ENCODE measurements around the gene RBAK. TPM values are rescaled to one million over a fixed set of nuclear protein-coding genes. Genes with fewer than 3 reads are reported as not detected.
"Not testable (repeated sequence)": the region's sequence is repeated elsewhere in the genome, so short reads cannot be mapped to it uniquely, and the experiment has no call there.

The RBAK gene
- total RNA-seq, 2 donors from 2014 or later = 8.3 to 15.9 TPM

DNA sequence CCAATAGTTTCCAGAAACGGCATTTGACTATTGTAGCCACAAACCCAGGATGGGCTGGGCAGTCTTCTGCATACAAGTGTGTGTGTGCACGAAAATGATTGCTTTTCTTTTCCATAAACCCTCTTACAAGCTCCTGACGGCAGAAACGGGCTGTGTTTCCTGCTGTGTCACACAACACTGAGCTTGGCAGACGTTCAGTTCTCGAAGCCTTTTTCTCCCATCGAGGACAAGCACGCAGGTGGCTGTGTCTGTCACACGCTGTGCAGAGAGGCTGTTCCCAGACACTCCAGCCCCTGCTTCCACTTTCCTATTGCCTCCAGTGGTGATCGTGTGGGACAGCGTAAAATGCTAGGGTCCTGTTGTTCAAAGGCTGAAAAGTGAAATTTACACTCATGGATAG is 32.1 kb downstream of the RBAK start:
- Histone ChIP-seq H3K36me3 (no peaks in the 10 kb centered on the region), H3K4me1 (ENCODE audit: control insufficient read depth in 1 of 2, low read depth in 2 of 2) (no peaks in the 10 kb centered on the region), H3K27me3 (replicated peaks; ENCODE audit: insufficient read depth) (no peaks in the 10 kb centered on the region), H3K27ac (no peak overlapping the region), H3K4me3 (no peak overlapping the region), H3K9me3 (no peaks in the 10 kb centered on the region)
- no peak for DNase-seq (ENCODE audit: low spot score)
- TF ChIP-seq, protein P1, sequence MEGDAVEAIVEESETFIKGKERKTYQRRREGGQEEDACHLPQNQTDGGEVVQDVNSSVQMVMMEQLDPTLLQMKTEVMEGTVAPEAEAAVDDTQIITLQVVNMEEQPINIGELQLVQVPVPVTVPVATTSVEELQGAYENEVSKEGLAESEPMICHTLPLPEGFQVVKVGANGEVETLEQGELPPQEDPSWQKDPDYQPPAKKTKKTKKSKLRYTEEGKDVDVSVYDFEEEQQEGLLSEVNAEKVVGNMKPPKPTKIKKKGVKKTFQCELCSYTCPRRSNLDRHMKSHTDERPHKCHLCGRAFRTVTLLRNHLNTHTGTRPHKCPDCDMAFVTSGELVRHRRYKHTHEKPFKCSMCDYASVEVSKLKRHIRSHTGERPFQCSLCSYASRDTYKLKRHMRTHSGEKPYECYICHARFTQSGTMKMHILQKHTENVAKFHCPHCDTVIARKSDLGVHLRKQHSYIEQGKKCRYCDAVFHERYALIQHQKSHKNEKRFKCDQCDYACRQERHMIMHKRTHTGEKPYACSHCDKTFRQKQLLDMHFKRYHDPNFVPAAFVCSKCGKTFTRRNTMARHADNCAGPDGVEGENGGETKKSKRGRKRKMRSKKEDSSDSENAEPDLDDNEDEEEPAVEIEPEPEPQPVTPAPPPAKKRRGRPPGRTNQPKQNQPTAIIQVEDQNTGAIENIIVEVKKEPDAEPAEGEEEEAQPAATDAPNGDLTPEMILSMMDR (IDR thresholded peaks at IDR 0.05) = no peak
- no peak for ATAC-seq (ENCODE audit: insufficient number of reproducible peaks, low FRiP score, low read depth)

DNA sequence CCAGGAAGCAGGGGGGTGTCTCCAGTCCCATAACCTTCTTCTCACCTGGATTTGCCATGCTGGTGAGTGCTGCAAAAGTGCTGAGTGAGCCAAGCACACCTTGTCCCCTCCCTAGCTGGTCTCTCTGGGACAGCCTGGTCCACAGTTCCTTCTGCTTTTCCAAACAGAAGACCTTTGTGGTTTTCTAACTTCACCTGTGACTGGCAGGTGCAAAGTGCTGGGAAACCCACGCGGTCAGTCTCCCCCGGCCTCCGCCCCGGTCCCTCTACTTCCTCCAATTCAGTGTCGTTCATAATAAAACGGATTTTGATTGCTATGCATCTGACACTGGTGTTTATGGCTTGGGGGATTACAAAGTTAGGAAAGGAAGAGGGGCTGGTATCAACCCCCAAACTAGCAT is 37.1 kb downstream of the RBAK start:
- H3K27ac ChIP-seq = no peak overlapping the region
- H3K27me3 ChIP-seq (replicated peaks; ENCODE audit: insufficient read depth) = no peaks in the 10 kb centered on the region
- H3K4me1 ChIP-seq (ENCODE audit: control insufficient read depth in 1 of 2, low read depth in 2 of 2) = no peaks in the 10 kb centered on the region
- H3K9me3 ChIP-seq = no peaks in the 10 kb centered on the region
- H3K4me3 ChIP-seq = no peak overlapping the region
- DNase-seq (ENCODE audit: low spot score) (no peak), ATAC-seq (ENCODE audit: insufficient number of reproducible peaks, low FRiP score, low read depth) (no peak)
- H3K36me3 ChIP-seq = no peaks in the 10 kb centered on the region
- TF ChIP-seq, protein P1 (IDR thresholded peaks at IDR 0.05) = no peak

DNA sequence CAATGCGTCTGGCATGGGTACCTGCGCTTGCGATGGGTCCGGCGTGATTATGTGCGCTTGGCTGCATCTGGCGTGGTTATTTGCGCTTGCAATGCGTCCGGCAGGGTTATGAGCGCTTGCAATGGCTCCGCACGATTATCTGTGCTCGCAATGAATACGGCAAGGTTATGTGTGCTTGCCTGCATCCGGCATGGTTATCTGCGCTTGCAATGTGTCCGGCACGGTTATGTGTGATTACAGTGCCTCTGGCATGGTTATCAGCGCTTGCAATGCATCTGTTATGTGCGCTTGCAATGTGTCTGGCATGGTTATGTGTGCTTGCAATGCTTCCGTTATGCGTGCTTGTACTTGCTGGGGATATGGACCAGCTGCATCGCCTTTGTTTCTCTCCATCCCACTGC is 37.7 kb downstream of the RBAK start:
- H3K4me3 ChIP-seq = no peak overlapping the region
- TF ChIP-seq, protein P1 (IDR thresholded peaks at IDR 0.05) = no peak
- no peak overlapping the region for H3K27ac ChIP-seq
- DNase-seq (ENCODE audit: low spot score) = no peak
- H3K9me3 ChIP-seq = no peaks in the 10 kb centered on the region
- ATAC-seq (ENCODE audit: insufficient number of reproducible peaks, low FRiP score, low read depth) = no peak
- no peaks in the 10 kb centered on the region for H3K4me1 ChIP-seq (ENCODE audit: control insufficient read depth in 1 of 2, low read depth in 2 of 2)
- H3K36me3 ChIP-seq = no peaks in the 10 kb centered on the region
- H3K27me3 ChIP-seq (replicated peaks; ENCODE audit: insufficient read depth) = no peaks in the 10 kb centered on the region

DNA sequence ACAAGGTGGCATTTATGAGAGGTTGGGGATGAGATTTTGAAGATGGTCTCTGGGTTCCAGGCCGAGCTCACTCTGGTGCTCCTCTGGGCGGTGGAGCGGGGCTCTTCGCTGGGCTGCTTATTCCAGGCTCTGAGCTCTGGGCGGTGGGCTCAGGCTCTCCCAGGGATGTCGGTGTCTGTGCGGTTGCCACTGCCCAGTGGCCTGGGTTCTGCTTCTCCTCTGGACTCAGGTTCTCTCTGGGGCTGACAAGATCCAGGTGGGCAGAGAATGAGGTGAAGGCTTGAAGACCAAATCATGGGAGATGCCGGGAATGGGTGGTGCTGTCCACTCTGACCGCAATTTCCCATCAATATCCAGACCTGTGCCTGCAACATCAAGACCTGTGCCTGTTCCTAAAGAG is 40.6 kb downstream of the RBAK start:
- H3K36me3 ChIP-seq = no peaks in the 10 kb centered on the region
- DNase-seq (ENCODE audit: low spot score) (no peak), ATAC-seq (ENCODE audit: insufficient number of reproducible peaks, low FRiP score, low read depth) (no peak)
- H3K27ac ChIP-seq = no peak overlapping the region
- TF ChIP-seq, protein P1 (IDR thresholded peaks at IDR 0.05) = no peak
- H3K4me1 ChIP-seq (ENCODE audit: control insufficient read depth in 1 of 2, low read depth in 2 of 2) = no peaks in the 10 kb centered on the region
- H3K27me3 ChIP-seq (replicated peaks; ENCODE audit: insufficient read depth) = no peaks in the 10 kb centered on the region
- no peaks in the 10 kb centered on the region for H3K9me3 ChIP-seq
- no peak overlapping the region for H3K4me3 ChIP-seq

DNA sequence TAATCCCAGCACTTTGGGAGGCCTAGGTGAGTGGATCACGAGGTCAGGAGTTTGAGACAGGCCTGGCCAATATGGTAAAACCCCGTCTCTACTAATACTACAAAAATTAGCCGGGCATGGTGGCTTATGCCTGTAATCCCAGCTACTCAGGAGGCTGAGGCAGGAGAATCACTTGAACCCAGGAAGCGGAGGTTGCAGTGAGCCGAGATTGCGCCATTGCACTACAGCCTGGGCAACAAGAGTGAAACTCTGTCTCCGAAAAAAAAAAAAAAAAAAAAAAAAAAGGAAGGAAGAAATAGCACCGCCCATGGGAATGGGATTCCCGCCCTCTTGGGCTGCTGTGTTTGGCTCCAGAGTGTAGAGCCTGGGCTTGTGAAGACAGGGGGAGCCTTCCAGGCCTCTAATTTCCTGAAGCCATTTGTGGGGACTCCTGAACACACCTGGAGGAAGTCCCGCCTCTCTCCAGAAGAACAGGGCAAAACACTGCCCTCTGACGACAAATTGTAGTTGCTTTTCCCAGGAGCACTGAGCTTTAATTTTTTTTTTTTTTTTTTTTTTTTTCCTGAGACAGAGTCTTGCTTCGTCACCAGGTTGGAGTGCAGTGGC is 42.7 kb downstream of the RBAK start:
- not testable (repeated sequence) for DNase-seq (ENCODE audit: low spot score); H3K4me3 ChIP-seq; H3K27me3 ChIP-seq (replicated peaks; ENCODE audit: insufficient read depth); ATAC-seq (ENCODE audit: insufficient number of reproducible peaks, low FRiP score, low read depth); H3K36me3 ChIP-seq; H3K9me3 ChIP-seq; H3K4me1 ChIP-seq (ENCODE audit: control insufficient read depth in 1 of 2, low read depth in 2 of 2); H3K27ac ChIP-seq

DNA sequence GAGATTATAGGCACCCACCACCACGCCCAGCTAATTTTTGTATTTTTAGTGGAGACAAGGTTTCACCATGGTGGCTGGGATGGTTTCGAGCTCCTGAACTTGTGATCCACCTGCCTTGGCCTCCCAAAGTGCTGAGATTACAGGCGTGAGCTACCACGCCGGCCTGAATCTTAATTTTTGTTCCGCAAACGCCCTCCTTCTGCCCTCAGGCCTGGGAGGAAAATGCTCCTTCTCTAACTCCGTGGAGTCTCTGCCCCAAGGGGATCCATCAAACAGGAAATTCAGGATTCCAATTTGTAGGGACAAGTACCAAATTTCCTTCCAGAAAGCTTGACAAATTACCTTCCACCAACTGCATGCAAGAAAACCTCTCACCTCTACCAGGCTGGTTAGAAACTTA is 43.2 kb downstream of the RBAK start:
- peaks cover 4% of the 10 kb centered on the region for H3K9me3 ChIP-seq
- no peaks in the 10 kb centered on the region for H3K4me1 ChIP-seq (ENCODE audit: control insufficient read depth in 1 of 2, low read depth in 2 of 2)
- no peak overlapping the region for H3K4me3 ChIP-seq
- DNase-seq (ENCODE audit: low spot score) = no peak
- no peaks in the 10 kb centered on the region for H3K27me3 ChIP-seq (replicated peaks; ENCODE audit: insufficient read depth)
- ATAC-seq (ENCODE audit: insufficient number of reproducible peaks, low FRiP score, low read depth) = no peak
- TF ChIP-seq, protein P1 (IDR thresholded peaks at IDR 0.05) = no peak
- H3K27ac ChIP-seq = no peak overlapping the region
- H3K36me3 ChIP-seq = no peaks in the 10 kb centered on the region

Data from thoracic aorta (tissue), 2 donors.